ENCODE results near the gene NAA38. TPM values are rescaled to one million over a fixed set of nuclear protein-coding genes. Genes with fewer than 3 reads are reported as not detected.

Gene NAA38
- total RNA-seq, 2 experiments from 2014 or later, result 62.1 to 71.7 TPM

DNA sequence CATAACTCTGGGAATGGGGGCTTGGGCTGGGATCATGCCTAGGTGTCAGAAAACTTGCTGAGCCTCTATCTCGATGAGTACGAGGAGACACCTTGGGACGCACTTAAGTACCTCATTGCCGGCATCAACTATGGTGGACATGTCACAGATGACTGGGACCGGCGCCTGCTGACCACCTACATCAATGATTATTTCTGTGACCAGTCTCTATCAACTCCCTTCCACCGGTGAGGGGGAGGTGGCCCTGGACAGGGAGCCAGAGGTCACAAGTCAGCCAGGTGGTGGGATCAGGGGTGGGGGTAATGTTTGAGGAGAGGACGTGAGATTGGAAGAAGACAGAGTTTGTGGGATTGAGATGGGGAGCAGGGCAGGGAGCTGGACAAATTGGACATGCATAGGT, 26.7 kb downstream of the NAA38 start:
- Mint-ChIP-seq H3K9me3 (no peaks in the 10 kb centered on the region), H3K27ac (no peak overlapping the region), H3K27me3 (peaks cover 30% of the 10 kb centered on the region), H3K36me3 (no peaks in the 10 kb centered on the region), H3K4me1 (peaks cover 6% of the 10 kb centered on the region), H3K4me3 (no peak overlapping the region)
- no peak for DNase-seq
- POLR2A ChIA-PET, result no interaction called here
- ATAC-seq (ENCODE audit: low read depth), result no peak

DNA sequence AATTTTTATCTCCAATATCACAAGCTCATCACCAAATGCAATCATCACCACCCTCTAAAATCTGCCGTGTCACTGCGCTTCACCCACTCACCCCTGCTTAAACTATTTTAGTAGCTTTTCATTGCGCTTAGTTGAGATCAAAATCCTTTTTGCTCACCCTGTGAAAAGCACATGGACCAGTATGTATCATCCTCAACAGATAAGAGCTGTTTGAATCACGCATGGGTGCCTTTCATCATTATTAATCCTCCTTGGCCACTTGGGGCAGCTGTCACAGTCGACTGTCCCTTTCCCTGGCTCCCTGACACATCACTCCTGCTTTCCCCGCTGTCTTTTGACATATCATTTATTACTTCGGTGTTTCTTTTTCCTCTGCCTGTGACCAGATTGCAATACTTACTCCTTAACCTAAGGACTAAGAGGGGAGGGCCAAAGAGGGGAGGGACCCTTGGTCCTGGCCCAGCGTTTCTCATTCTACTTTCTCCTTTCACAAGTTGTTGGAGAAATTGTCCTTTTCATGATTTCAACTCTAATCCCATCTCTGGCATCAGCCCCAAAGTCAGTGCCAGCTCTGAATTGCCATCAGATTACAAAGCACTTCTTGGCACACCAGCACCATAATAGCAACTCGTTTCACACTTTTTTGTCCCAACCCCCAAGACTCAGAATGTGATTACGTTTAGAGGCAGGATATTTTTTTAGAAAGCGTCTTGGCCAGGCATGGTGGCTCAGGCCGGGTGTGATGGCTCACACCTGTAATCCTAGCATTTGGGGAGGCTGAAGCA, 32.0 kb downstream of the NAA38 start:
- Mint-ChIP-seq H3K9me3 (no peaks in the 10 kb centered on the region), H3K4me1 (peaks cover 2% of the 10 kb centered on the region), H3K27ac (no peak overlapping the region), H3K27me3 (peaks cover 15% of the 10 kb centered on the region), H3K36me3 (no peaks in the 10 kb centered on the region), H3K4me3 (no peak overlapping the region)
- ATAC-seq (ENCODE audit: low read depth) (no peak), DNase-seq (no peak)
- POLR2A ChIA-PET, result interaction anchor here (1.1 to 1.2 kb wide), 2 partner anchors 10 to 17 kb away, joined by 3 to 4 read pairs; no protein-coding TSS in a partner anchor

DNA sequence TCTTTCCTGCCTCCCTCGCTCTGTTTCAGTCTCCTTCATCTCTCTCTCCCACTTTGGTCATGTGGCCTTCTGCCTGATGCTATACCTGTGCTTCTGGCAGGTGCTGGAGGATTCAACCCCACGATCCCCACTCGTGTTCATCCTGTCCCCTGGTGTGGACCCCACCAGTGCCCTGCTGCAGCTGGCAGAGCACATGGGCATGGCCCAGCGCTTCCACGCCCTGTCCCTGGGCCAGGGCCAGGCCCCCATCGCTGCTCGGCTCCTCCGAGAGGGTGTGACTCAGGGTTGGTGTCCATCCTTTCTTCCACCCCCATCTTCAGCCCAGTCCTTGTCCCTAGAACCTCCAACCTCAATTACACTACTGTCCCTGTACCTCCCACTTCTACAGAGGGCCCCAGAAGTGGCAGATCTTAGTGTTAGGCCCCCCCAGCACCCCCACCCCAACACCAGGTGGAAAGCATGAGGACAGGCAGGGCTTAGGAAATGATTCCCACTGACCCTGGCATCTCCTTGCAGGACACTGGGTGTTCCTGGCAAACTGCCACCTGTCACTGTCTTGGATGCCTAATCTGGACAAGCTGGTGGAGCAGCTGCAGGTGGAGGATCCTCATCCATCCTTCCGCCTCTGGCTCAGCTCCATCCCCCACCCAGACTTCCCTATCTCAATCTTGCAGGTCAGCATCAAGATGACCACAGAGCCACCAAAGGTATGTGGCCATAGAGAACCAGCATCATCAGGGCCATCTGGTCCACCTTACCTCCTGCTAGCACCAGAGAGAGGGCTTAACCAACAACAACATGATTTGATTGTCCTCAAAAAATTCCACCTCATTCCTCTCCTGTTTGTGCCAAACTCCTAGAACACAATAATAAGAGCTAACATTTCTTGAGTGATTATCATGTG, 33.1 kb downstream of the NAA38 start:
- no peak for ATAC-seq (ENCODE audit: low read depth)
- no peak overlapping the region for H3K4me3 Mint-ChIP-seq
- POLR2A ChIA-PET, result interaction anchor here (1.1 to 1.2 kb wide), 2 partner anchors 11 to 18 kb away, joined by 3 to 4 read pairs; no protein-coding TSS in a partner anchor
- H3K4me1 Mint-ChIP-seq, result peaks cover 2% of the 10 kb centered on the region
- no peaks in the 10 kb centered on the region for H3K36me3 Mint-ChIP-seq
- no peaks in the 10 kb centered on the region for H3K9me3 Mint-ChIP-seq
- no peak for DNase-seq
- no peak overlapping the region for H3K27ac Mint-ChIP-seq
- H3K27me3 Mint-ChIP-seq, result peaks cover 12% of the 10 kb centered on the region

DNA sequence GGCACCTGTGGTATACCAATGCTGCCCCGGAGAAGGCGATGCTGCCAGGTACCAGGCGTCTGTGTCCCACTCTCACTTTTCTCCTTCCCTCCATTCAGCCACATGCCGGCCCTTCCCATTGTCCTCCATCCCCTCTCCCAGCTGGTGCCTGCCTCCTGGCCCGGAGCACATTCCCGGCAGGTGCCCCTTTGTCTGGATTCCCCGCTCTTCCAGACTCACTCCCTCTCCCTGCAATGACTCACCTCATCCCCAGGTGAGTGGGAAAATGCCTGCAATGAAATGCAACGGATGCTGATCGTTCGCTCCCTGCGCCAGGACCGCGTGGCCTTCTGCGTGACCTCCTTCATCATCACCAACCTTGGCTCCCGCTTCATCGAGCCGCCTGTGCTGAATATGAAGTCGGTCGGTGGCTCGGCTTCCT, 33.8 kb downstream of the NAA38 start:
- peaks cover 10% of the 10 kb centered on the region for H3K27me3 Mint-ChIP-seq
- peaks cover 2% of the 10 kb centered on the region for H3K4me1 Mint-ChIP-seq
- no peak for DNase-seq
- POLR2A ChIA-PET, result interaction anchor here (0.7 kb wide), 1 partner anchor 28 kb away, joined by 8 read pairs; no protein-coding TSS in a partner anchor
- no peaks in the 10 kb centered on the region for H3K36me3 Mint-ChIP-seq
- H3K4me3 Mint-ChIP-seq, result no peak overlapping the region
- no peak overlapping the region for H3K27ac Mint-ChIP-seq
- no peaks in the 10 kb centered on the region for H3K9me3 Mint-ChIP-seq
- ATAC-seq (ENCODE audit: low read depth), result no peak

DNA sequence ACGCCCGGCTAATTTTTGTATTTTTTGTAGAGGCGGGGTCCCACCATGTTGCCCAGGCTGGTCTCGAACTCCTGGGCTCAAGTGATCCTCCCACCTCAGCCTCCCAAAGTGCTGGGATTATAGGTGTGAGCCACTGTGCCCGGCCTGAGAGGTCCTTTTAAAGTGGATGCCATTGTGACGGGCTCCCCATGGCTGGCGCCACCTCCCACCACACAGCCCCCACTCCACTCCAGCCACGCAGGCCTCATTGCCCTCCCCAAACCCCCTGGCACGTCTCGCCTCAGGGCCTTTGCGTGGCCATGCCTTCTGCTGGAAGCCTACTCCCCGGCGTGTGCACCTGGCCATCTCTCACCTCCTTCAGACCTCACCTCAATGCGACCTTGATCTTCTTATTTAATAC, 35.2 kb downstream of the NAA38 start:
- Mint-ChIP-seq H3K4me3 (no peak overlapping the region), H3K4me1 (peaks cover 2% of the 10 kb centered on the region), H3K9me3 (no peaks in the 10 kb centered on the region), H3K27ac (no peak overlapping the region), H3K36me3 (no peaks in the 10 kb centered on the region), H3K27me3 (peaks cover 5% of the 10 kb centered on the region)
- DNase-seq, result no peak
- no peak for ATAC-seq (ENCODE audit: low read depth)
- POLR2A ChIA-PET, result no interaction called here

DNA sequence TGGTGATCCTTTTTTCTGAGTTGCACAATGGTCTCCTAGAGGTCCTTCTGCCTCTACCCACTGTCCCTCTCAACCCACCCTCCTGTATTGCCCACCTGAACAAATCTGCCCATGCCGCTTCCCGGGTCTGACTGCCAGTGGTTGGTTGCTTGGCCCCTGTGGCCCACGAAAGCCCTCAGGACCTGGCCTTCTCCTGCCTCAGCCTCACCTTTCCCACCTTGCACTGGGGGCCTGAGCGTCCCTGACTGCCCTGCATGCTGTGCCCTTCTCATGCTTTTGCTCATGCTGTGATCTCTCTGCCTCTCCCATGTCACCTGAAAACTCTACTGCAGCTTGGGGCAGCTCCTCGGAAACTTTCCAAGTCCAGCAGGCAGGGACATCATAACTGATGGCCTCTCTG, 37.1 kb downstream of the NAA38 start:
- Mint-ChIP-seq H3K9me3 (no peaks in the 10 kb centered on the region), H3K27ac (peak overlapping the region; percentile 24), H3K36me3 (no peaks in the 10 kb centered on the region), H3K27me3 (peaks cover 3% of the 10 kb centered on the region), H3K4me1 (peaks cover 2% of the 10 kb centered on the region), H3K4me3 (no peak overlapping the region)
- no peak for ATAC-seq (ENCODE audit: low read depth)
- DNase-seq, result no peak
- POLR2A ChIA-PET, result interaction anchor here (1.5 kb wide), 1 partner anchor 170 kb away, joined by 4 read pairs; no protein-coding TSS in a partner anchor

DNA sequence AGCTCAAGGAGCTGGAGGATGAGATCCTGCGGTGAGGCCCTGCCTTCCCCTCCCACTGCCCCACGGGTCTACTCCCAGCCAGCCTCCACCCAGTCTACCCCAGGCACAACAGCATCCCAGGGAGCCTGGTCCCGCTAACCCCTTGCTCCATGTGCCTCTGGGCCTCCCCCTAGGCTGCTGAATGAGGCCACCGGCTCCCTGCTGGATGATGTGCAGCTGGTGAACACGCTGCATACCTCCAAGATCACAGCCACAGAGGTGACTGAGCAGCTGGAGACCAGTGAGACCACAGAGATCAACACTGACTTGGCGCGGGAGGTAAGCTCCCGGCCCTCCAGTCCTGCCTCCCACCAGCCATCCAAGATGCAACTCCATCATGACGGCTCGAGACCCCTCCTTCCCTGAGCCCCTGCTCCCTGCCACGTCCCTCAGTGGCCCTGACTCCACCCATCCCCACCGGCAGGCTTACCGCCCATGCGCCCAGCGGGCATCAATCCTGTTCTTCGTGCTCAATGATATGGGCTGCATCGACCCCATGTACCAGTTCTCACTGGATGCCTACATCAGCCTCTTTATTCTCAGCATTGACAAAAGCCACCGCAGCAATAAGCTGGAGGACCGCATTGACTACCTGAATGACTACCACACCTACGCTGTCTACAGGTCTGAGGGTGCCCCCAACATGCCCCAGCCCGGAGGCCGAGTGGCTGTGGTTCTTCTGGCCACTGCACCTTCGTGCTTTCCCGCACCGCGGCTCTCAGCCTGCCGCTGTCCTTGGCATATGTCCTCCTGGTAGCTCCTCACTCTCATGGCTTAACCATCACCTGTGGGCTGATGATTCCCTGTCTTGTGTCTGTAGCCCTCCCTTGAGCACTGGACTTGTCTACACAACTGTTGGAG, 38.4 kb downstream of the NAA38 start:
- DNase-seq (no peak), ATAC-seq (ENCODE audit: low read depth) (no peak)
- Mint-ChIP-seq H3K27ac (no peak overlapping the region), H3K9me3 (no peaks in the 10 kb centered on the region), H3K4me1 (no peaks in the 10 kb centered on the region), H3K36me3 (no peaks in the 10 kb centered on the region), H3K4me3 (no peak overlapping the region), H3K27me3 (no peaks in the 10 kb centered on the region)
- POLR2A ChIA-PET, result no interaction called here

DNA sequence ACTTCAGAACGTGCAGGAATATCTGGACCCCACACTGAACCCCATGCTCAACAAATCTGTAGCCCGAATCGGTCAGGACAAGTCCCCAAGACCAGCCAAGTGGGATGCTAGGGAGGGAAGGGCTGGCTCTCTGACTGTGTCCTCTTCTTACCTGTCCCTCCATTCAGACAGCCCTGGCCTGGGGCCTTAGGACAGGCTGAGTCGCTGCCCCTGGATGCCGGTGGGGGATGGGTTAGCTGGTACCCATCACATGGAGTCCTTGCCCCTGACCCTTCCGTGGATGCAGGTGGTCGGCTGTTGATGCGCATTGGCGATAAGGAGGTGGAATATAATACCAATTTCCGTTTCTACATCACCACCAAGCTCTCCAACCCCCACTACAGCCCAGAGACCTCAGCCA, 39.3 kb downstream of the NAA38 start:
- Mint-ChIP-seq H3K36me3 (no peaks in the 10 kb centered on the region), H3K9me3 (no peaks in the 10 kb centered on the region), H3K4me3 (no peak overlapping the region), H3K4me1 (no peaks in the 10 kb centered on the region), H3K27ac (no peak overlapping the region), H3K27me3 (no peaks in the 10 kb centered on the region)
- no peak for DNase-seq
- no peak for ATAC-seq (ENCODE audit: low read depth)
- POLR2A ChIA-PET, result no interaction called here

DNA sequence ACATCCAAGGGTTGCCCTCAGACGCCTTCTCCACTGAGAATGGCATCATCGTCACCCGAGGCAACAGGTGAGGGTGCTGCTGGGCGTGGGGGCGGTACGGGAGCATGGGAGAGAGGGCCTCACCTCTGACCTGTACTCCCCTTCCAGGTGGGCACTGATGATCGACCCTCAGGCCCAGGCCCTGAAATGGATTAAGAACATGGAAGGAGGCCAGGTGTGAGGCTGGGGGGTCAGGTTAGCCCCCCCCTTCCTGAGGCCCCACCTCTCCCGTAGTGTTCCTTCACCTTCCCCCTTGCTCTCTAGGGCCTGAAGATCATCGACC, 39.8 kb downstream of the NAA38 start:
- Mint-ChIP-seq H3K4me1 (no peaks in the 10 kb centered on the region), H3K36me3 (no peaks in the 10 kb centered on the region), H3K9me3 (no peaks in the 10 kb centered on the region), H3K27ac (no peak overlapping the region), H3K4me3 (no peak overlapping the region), H3K27me3 (no peaks in the 10 kb centered on the region)
- POLR2A ChIA-PET, result no interaction called here
- ATAC-seq (ENCODE audit: low read depth), result no peak
- no peak for DNase-seq

DNA sequence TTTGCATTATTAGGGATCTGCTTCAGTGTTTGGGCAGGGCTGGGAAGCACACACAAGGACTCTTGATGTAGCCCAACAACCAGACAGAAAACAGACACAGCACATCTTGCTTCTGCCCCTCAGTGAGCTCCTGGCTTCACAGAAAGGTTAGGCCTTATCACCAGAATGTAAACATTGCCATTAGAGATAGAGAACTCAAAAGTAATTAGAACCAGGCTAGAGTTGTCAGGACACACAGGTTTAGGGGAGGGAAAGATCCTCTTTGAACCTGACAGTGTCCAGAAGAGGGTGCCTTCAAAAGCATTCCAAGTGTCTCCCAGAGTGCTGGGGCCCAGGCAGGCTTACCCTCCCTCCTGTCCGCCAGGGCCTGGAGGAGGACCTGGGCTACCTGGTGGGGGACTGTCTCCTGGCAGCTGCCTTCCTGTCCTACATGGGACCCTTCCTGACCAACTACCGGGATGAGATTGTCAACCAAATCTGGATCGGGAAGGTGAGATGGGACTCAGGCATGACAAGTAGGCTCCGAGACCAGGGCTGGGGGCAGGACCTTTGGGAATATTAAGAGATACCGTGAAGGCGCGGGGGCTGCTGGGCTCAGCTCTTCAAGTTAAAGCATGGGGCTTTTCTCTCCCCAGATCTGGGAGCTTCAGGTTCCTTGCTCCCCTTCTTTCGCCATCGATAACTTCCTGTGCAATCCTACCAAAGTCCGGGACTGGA, 40.3 kb downstream of the NAA38 start:
- H3K9me3 Mint-ChIP-seq, result no peaks in the 10 kb centered on the region
- POLR2A ChIA-PET, result no interaction called here
- no peak overlapping the region for H3K27ac Mint-ChIP-seq
- ATAC-seq (ENCODE audit: low read depth) (no peak), DNase-seq (no peak)
- no peak overlapping the region for H3K4me3 Mint-ChIP-seq
- H3K36me3 Mint-ChIP-seq, result no peaks in the 10 kb centered on the region
- H3K27me3 Mint-ChIP-seq, result no peaks in the 10 kb centered on the region
- no peaks in the 10 kb centered on the region for H3K4me1 Mint-ChIP-seq

DNA sequence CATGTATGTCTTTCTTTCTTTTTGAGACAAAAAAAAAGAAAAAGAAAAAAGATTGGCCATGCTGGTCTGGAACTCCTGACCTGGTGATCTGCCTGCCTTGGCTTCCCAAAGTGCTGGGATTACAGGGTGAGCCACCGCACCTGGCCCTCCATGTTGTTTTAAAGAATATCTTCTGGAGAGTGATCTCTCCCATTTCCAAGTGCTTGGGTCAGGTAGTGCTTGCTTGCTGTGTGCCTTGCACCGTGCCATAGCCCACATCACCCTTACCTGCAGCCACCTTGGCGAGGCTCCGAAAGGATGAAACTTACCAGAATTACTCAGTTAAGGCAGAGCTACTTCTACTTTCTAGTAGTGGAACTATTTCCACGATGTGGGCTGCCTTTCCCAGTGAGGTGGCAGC, 42.4 kb downstream of the NAA38 start:
- H3K4me3 Mint-ChIP-seq, result no peak overlapping the region
- H3K4me1 Mint-ChIP-seq, result no peaks in the 10 kb centered on the region
- no peak for DNase-seq
- no peak for ATAC-seq (ENCODE audit: low read depth)
- H3K9me3 Mint-ChIP-seq, result no peaks in the 10 kb centered on the region
- POLR2A ChIA-PET, result no interaction called here
- H3K36me3 Mint-ChIP-seq, result no peaks in the 10 kb centered on the region
- H3K27me3 Mint-ChIP-seq, result no peaks in the 10 kb centered on the region
- no peak overlapping the region for H3K27ac Mint-ChIP-seq

DNA sequence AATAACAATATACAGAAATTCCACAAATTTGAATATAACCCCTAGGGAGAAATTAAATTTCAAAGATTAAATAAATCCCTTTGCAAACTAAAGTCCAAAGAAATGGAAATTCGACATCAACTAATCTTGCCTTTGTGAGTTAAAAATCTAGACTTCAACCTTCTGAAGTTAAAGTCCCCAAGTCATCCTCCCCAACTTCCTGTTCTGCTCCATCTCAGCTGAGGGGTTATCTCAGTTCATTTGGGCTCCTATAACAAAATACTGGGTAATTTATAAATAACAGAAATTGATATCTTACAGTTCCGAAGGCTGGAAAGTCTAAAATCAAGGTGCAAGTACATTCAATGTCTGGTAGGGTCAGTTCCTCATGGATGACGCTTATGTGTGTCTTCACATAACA, 46.1 kb downstream of the NAA38 start:
- H3K36me3 Mint-ChIP-seq, result no peaks in the 10 kb centered on the region
- POLR2A ChIA-PET, result no interaction called here
- H3K27me3 Mint-ChIP-seq, result peaks cover 4% of the 10 kb centered on the region
- no peaks in the 10 kb centered on the region for H3K4me1 Mint-ChIP-seq
- no peaks in the 10 kb centered on the region for H3K9me3 Mint-ChIP-seq
- DNase-seq (no peak), ATAC-seq (ENCODE audit: low read depth) (no peak)
- H3K27ac Mint-ChIP-seq, result no peak overlapping the region
- H3K4me3 Mint-ChIP-seq, result no peak overlapping the region
